Measurements from ENCODE around the gene PRDM15.

Gene PRDM15

DNA sequence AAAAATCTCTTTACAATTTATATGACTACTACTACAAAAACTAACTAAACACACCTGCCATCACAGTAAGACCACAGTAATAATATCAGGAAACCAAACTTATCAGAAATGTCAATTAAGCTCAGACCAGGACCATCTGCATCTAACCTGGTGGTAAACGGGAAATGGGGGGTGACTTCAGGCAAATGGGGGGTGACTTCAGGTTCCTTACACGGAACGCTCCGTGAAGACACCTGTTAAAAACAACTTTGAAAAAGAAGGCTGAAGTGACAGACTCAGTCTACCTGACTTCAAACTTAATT, 15.8 kb downstream of the PRDM15 start:
- TF ChIP-seq, protein P1, sequence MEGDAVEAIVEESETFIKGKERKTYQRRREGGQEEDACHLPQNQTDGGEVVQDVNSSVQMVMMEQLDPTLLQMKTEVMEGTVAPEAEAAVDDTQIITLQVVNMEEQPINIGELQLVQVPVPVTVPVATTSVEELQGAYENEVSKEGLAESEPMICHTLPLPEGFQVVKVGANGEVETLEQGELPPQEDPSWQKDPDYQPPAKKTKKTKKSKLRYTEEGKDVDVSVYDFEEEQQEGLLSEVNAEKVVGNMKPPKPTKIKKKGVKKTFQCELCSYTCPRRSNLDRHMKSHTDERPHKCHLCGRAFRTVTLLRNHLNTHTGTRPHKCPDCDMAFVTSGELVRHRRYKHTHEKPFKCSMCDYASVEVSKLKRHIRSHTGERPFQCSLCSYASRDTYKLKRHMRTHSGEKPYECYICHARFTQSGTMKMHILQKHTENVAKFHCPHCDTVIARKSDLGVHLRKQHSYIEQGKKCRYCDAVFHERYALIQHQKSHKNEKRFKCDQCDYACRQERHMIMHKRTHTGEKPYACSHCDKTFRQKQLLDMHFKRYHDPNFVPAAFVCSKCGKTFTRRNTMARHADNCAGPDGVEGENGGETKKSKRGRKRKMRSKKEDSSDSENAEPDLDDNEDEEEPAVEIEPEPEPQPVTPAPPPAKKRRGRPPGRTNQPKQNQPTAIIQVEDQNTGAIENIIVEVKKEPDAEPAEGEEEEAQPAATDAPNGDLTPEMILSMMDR (IDR thresholded peaks at IDR 0.05; ENCODE audit: extremely low read depth, insufficient read depth, missing control alignments) = no peak
- DNase-seq (ENCODE audit: low spot score) = no peak
- in situ Hi-C loops (cut with MboI; ENCODE audit: low pct_unique_long_range_greater_than_20kb, low sequenced_read_pairs, unreplicated experiment) = no loop called here

DNA sequence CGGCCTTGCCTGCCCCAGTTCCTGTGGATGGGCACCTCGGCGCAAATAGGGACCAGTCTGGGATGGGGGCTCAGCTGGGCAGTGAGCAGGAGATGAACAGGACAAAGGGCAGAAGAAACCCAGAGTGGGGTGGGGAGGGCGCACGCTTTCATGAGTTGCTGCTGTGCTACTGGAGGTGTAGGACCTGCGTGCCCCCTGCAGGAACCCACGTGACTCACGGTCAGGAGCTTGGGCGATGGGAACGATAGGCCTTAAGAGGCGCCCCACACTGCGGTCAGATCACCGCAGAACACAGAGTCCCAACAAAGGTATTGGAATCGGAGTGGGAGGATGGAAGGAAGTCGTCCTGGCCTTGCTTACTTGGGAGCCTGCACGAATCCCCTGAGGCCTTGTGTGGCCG, 17.2 kb downstream of the PRDM15 start:
- no peak for DNase-seq (ENCODE audit: low spot score)
- TF ChIP-seq, protein P1 (IDR thresholded peaks at IDR 0.05; ENCODE audit: extremely low read depth, insufficient read depth, missing control alignments) = no peak

DNA sequence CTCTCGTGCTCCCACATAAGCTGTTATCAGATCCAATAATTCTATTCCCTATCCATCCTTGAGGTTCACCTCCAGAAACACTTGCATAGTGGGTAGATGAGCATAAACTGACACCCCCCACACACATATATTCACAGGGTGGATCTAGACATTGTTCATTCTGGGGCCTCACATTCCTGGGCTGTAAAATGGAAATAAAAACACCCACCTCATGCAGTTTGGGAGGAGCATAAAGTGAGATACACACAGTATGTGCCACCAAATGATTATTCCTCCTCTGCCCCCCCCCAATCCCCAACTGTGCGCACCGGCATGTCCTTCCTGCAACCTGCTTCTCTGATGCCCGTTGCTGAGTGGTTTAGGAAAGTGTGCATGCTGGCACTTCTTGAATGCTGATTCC, 17.9 kb downstream of the PRDM15 start:
- DNase-seq (ENCODE audit: low spot score) = no peak
- in situ Hi-C loops (cut with MboI; ENCODE audit: low pct_unique_long_range_greater_than_20kb, low sequenced_read_pairs, unreplicated experiment) = no loop called here
- TF ChIP-seq, protein P1 (IDR thresholded peaks at IDR 0.05; ENCODE audit: extremely low read depth, insufficient read depth, missing control alignments) = no peak

More for the DNA sequence above, 17.2 kb downstream of the PRDM15 start:
- in situ Hi-C loops (cut with MboI; ENCODE audit: low pct_unique_long_range_greater_than_20kb, low sequenced_read_pairs, unreplicated experiment) = no loop called here

DNA sequence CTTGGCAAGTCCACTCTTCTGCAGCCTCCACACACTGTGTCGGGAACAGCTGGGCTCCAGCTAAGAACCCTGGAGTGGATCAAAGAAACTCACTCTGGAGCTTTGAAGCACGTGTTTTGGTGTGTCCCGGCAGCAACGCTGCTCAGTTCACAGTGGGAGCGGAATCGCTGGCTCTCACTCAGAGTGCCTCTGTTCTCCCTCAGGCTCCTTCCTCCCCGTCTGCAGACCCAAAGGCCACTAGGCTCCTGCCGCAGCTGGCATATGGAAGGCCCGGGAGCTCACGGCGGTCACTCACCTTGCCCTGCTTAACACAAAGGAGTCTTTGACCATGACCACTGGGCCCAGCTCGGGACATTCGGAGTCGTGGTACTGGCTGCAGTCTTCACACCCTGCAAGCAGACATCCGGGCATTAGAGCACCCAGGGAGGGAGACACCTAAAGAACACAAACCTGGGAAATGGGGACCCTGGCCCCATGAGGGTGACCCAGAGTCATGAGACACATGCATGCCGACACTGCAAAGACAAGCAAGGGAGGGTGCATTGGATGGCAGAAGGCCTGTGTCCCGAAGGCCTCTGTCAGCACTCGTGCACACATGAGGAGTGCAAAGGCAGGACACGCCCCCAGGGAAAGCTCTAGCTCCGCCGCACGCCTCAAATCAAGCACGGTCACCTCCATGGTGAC, 19.7 kb downstream of the PRDM15 start:
- no peak for DNase-seq (ENCODE audit: low spot score)
- in situ Hi-C loops (cut with MboI; ENCODE audit: low pct_unique_long_range_greater_than_20kb, low sequenced_read_pairs, unreplicated experiment) = no loop called here
- TF ChIP-seq, protein P1 (IDR thresholded peaks at IDR 0.05; ENCODE audit: extremely low read depth, insufficient read depth, missing control alignments) = no peak

DNA sequence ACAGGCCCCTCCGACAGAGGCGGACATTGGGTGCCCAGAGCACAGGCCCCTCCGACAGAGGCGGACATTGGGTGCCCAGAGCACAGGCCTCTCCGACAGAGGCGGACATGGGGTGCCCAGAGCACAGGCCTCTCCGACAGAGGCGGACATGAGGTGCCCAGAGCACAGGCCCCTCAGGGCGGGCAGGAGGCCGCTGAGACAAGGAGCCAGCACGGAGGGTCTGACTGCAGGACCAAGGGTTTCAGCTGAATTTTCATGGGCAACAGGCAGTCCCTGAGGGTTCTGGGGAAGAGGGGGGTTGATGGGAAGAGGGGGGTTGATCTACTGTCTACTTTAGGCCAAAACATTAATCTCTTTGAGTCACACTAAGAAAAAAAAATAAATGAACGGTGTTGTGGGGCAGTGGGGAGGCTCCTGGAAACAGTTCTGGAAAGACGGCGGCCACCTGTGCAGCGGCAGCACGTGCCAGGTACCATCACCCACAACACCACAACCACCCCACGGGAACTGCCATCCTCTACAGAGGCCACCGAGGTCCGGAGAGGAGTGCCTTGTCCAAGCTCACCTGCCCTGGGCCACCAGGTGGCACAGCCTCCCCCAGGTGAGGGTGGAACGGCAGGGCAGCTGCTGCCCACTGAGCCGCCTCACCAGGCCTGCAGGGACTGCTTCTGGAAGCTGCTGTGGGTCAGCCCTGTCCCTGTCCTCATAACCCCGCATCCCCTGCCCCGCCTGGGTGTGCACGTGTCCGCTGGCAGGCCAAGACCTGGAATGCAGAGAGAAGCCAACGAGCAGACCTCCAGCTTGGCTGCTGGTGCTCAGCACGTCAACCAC, 20.5 kb downstream of the PRDM15 start:
- no peak for DNase-seq (ENCODE audit: low spot score)
- in situ Hi-C loops (cut with MboI; ENCODE audit: low pct_unique_long_range_greater_than_20kb, low sequenced_read_pairs, unreplicated experiment) = no loop called here
- TF ChIP-seq, protein P1 (IDR thresholded peaks at IDR 0.05; ENCODE audit: extremely low read depth, insufficient read depth, missing control alignments) = no peak

DNA sequence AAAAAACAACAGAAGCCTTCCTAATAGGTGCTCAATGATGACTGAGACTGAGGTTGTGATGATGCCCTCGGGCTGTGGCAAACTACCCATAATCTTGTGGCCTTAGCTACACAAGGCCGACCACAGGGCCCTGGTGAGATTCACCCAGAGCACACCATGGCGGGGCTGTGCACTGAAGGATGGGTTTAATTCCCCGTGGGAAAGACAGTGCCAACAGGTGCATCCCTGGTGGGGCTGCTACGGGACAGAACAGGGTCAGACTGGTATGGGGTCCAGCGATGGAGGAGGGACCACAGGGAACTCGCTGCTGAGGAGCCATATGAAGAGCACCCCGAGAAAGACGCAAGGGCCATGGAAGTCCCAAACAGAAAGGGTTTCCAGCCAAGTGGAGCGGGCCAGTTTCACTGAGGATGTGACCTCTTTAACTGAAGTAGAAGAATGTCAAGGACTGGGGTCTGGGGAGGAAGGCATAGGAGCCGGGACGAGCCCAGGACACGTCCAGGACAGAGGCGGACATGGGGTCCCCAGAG, 21.3 kb downstream of the PRDM15 start:
- TF ChIP-seq, protein P1 (IDR thresholded peaks at IDR 0.05; ENCODE audit: extremely low read depth, insufficient read depth, missing control alignments) = no peak
- in situ Hi-C loops (cut with MboI; ENCODE audit: low pct_unique_long_range_greater_than_20kb, low sequenced_read_pairs, unreplicated experiment) = no loop called here
- no peak for DNase-seq (ENCODE audit: low spot score)

Measured in GM13977 (cell line).